ENCODE data around the gene EFCAB3.

DNA sequence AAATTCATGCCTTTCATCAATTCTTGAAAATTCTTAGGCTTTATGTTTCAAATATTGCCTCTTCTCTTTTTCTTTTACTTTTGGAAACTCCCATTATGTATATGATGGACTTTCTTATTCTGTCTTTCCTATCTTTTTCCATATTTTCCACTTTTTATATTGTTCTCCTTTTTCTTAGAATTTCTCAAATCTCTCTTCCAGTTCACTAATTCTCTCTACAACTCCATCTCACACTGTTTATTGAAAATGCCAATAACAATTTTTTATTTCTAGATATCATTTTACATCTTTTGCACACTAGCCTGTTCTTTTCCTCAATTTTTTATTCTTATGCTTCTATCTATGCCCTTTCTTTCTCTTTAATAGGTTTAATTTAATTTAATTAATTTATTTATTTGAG, 43.8 kb upstream of the EFCAB3 start:
- TF ChIP-seq EZH2 (IDR thresholded peaks at IDR 0.05; ENCODE audit: borderline replicate concordance, insufficient read depth, low read length, poor library complexity, severe bottlenecking) (no peak), TAF1 (IDR thresholded peaks at IDR 0.05; ENCODE audit: low read depth) (no peak), EP300 (conservative IDR thresholded peaks at IDR 0.05; ENCODE audit: poor library complexity, severe bottlenecking) (no peak), POLR2AphosphoS5 (IDR thresholded peaks at IDR 0.05) (no peak)
- TF ChIP-seq, protein P1, sequence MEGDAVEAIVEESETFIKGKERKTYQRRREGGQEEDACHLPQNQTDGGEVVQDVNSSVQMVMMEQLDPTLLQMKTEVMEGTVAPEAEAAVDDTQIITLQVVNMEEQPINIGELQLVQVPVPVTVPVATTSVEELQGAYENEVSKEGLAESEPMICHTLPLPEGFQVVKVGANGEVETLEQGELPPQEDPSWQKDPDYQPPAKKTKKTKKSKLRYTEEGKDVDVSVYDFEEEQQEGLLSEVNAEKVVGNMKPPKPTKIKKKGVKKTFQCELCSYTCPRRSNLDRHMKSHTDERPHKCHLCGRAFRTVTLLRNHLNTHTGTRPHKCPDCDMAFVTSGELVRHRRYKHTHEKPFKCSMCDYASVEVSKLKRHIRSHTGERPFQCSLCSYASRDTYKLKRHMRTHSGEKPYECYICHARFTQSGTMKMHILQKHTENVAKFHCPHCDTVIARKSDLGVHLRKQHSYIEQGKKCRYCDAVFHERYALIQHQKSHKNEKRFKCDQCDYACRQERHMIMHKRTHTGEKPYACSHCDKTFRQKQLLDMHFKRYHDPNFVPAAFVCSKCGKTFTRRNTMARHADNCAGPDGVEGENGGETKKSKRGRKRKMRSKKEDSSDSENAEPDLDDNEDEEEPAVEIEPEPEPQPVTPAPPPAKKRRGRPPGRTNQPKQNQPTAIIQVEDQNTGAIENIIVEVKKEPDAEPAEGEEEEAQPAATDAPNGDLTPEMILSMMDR (IDR thresholded peaks at IDR 0.05; ENCODE audit: poor library complexity, severe bottlenecking), result no peak
